Fibroblast of the aortic adventitia (primary cell): ENCODE measurements around the gene LRRC61. TPM values are rescaled to one million over a fixed set of nuclear protein-coding genes. Genes with fewer than 3 reads are reported as not detected.

Experiments used
- DNase-seq: peaks from one replicate; pipeline ENCODE4 v3.0.0-alpha.2; 2010; ENCODE audit warnings: low read depth
- H3K4me3 ChIP-seq: 2 replicates; pipeline ENCODE4 v1.5.1; 2011; ENCODE audit warnings: low read depth, mild to moderate bottlenecking, control low read depth, low read length, moderate library complexity
- CTCF ChIP-seq: IDR thresholded peaks from 2 replicates; pipeline ENCODE4 v1.5.1; 2011; ENCODE audit warnings: mild to moderate bottlenecking, low read length, control low read depth, inconsistent platforms; ENCODE audit not compliant: insufficient read depth
- total RNA-seq: library from RNA; depleted of rRNA; stranded (reverse); fragments of >200 nt; gene quantifications from 2 replicates; pipeline ENCODE4 v1.2.3, GENCODE V29; 2012; ENCODE audit warnings: low replicate concordance

The LRRC61 gene
- total RNA-seq, 1 donor = 0.09 TPM

- no peak for DNase-seq
- no peak for TF ChIP-seq CTCF
These were observed 37.4 kb downstream of the LRRC61 start for GRCh38 chr7:150360363-150361058.

GRCh38 chr7:150361402-150361801 lies 38.2 kb downstream of the LRRC61 start:
- TF ChIP-seq CTCF = no peak
- no peak for DNase-seq
- H3K4me3 ChIP-seq = no peak overlapping the region

More at GRCh38 chr7:150360363-150361058, 37.4 kb downstream of the LRRC61 start:
- H3K4me3 ChIP-seq = no peak overlapping the region

GRCh38 chr7:150361807-150362621 lies 38.9 kb downstream of the LRRC61 start:
- no peak for TF ChIP-seq CTCF
- H3K4me3 ChIP-seq = no peak overlapping the region
- DNase-seq = no peak

- DNase-seq = no peak
- H3K4me3 ChIP-seq = no peak overlapping the region
These were observed 40.2 kb downstream of the LRRC61 start for GRCh38 chr7:150363370-150363769.

GRCh38 chr7:150363872-150364271 lies 40.7 kb downstream of the LRRC61 start:
- DNase-seq = no peak
- TF ChIP-seq CTCF = no peak
- H3K4me3 ChIP-seq = no peak overlapping the region

More at GRCh38 chr7:150363370-150363769, 40.2 kb downstream of the LRRC61 start:
- TF ChIP-seq CTCF = no peak

- no peak for TF ChIP-seq CTCF
- DNase-seq = no peak
- H3K4me3 ChIP-seq = no peak overlapping the region
These were observed 42.0 kb downstream of the LRRC61 start for GRCh38 chr7:150365194-150365593.
